ENCODE data around the gene VPS16. TPM values are rescaled to one million over a fixed set of nuclear protein-coding genes. Genes with fewer than 3 reads are reported as not detected.

VPS16 gene
- total RNA-seq, 1 experiment from 2014 or later = 26.2 TPM

DNA sequence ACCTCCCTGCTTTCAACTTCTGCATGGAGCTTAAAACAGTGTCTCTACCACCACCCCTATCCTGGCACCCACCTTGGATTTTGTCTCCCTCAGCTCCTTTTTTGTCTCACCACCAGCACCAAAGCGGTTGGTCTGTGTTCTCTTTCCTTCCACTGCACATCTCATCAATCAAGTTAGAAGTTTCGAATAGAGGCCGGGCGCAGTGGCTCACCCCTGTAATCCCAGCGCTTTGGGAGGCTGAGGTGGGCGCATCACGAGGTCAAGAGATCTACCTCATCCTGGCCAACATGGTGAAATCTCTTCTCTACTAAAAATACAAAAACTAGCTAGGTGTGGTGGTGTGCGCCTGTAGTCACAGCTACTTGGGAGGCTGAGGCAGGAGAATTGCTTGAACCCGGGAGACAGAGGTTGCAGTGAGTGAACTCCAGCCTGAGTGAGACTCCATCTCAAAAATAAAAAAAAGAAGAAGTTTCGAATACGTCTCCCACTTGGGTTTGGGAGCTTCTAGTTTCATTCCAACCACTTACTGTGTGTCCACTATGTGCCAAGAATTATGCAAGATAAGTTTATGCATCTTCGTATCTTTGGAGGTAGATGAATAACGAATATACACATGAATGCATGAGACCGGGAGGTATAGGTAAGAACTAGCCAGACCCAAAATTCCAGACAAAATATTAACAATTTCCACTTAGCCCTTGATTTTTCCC is 6.0 kb upstream of the VPS16 start (continued):
- TF ChIP-seq, protein P1, sequence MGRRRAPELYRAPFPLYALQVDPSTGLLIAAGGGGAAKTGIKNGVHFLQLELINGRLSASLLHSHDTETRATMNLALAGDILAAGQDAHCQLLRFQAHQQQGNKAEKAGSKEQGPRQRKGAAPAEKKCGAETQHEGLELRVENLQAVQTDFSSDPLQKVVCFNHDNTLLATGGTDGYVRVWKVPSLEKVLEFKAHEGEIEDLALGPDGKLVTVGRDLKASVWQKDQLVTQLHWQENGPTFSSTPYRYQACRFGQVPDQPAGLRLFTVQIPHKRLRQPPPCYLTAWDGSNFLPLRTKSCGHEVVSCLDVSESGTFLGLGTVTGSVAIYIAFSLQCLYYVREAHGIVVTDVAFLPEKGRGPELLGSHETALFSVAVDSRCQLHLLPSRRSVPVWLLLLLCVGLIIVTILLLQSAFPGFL (CRISPR knock-in tag; IDR thresholded peaks at IDR 0.05; ENCODE audit: borderline replicate concordance) = no peak
- TF ChIP-seq, protein P2, sequence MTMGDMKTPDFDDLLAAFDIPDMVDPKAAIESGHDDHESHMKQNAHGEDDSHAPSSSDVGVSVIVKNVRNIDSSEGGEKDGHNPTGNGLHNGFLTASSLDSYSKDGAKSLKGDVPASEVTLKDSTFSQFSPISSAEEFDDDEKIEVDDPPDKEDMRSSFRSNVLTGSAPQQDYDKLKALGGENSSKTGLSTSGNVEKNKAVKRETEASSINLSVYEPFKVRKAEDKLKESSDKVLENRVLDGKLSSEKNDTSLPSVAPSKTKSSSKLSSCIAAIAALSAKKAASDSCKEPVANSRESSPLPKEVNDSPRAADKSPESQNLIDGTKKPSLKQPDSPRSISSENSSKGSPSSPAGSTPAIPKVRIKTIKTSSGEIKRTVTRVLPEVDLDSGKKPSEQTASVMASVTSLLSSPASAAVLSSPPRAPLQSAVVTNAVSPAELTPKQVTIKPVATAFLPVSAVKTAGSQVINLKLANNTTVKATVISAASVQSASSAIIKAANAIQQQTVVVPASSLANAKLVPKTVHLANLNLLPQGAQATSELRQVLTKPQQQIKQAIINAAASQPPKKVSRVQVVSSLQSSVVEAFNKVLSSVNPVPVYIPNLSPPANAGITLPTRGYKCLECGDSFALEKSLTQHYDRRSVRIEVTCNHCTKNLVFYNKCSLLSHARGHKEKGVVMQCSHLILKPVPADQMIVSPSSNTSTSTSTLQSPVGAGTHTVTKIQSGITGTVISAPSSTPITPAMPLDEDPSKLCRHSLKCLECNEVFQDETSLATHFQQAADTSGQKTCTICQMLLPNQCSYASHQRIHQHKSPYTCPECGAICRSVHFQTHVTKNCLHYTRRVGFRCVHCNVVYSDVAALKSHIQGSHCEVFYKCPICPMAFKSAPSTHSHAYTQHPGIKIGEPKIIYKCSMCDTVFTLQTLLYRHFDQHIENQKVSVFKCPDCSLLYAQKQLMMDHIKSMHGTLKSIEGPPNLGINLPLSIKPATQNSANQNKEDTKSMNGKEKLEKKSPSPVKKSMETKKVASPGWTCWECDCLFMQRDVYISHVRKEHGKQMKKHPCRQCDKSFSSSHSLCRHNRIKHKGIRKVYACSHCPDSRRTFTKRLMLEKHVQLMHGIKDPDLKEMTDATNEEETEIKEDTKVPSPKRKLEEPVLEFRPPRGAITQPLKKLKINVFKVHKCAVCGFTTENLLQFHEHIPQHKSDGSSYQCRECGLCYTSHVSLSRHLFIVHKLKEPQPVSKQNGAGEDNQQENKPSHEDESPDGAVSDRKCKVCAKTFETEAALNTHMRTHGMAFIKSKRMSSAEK (CRISPR knock-in tag; IDR thresholded peaks at IDR 0.05; ENCODE audit: borderline replicate concordance) = no peak
- TF ChIP-seq, protein P3, sequence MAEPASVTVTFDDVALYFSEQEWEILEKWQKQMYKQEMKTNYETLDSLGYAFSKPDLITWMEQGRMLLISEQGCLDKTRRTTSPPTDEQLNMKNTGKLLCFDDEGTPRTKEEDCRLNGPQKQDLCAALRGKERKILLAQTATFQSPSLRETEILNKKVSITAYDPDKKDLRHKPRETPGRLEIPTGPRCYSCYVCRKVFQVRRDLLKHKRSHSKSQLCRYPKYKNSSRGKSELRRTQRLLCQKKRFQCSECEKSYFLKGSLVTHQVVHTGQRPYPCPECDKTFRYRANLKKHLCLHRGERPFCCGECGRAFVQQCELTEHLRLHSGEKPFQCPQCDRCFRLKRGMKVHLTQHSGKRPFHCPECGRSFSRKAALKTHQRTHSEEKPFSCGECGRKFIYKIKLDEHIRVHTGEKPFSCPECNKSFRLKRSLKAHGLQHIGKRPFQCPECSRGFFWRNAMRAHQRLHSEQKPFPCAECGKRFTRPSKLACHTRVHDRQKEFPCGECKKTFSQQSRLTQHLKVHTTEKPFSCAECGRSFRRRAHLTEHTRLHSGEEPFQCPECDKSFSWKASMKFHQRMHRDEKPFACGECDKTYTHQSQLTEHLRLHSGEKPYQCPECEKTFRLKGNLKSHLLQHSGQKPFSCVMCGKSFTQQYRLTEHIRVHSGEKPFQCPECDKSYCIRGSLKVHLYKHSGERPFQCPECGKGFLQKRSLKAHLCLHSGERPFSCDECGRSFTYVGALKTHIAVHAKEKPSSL (CRISPR knock-in tag; conservative IDR thresholded peaks at IDR 0.05) = no peak

DNA sequence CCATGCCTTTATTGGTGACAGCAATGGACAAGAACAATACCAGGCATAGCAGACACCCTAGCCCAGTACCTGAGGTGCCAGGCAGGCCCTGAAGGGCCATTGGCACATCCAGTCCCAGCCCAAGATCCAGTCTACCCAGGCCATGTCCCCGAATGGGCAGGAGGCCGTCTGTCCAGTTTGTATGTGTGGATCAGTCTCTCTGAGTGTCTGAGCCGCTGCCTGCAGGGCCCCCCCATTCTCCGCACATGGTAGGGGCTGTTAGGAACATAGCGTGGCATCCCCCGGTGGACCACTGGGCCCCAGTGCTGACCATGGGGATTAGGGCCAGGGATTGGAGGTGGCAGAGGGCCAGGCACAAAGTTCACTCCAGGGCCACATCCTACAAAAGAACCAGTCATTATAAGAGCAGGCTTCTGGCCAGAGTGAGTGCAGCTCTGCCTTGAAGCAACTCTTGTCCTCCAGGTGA is 5.2 kb upstream of the VPS16 start:
- Mint-ChIP-seq H3K4me3 (no peak overlapping the region), H3K27me3 (ENCODE audit: low read depth) (peaks cover 22% of the 10 kb centered on the region), H3K4me1 (peaks cover 4% of the 10 kb centered on the region; the same call in 1 of the 2 replicates), H3K9me3 (peaks cover 5% of the 10 kb centered on the region), H3K27ac (no peak overlapping the region), H3K36me3 (peaks cover 11% of the 10 kb centered on the region)
- POLR2A ChIA-PET = no interaction called here
- no peak for DNase-seq (ENCODE audit: low spot score)
- ATAC-seq = no peak
- CTCF ChIA-PET = no interaction called here
- TF ChIP-seq, protein P4, sequence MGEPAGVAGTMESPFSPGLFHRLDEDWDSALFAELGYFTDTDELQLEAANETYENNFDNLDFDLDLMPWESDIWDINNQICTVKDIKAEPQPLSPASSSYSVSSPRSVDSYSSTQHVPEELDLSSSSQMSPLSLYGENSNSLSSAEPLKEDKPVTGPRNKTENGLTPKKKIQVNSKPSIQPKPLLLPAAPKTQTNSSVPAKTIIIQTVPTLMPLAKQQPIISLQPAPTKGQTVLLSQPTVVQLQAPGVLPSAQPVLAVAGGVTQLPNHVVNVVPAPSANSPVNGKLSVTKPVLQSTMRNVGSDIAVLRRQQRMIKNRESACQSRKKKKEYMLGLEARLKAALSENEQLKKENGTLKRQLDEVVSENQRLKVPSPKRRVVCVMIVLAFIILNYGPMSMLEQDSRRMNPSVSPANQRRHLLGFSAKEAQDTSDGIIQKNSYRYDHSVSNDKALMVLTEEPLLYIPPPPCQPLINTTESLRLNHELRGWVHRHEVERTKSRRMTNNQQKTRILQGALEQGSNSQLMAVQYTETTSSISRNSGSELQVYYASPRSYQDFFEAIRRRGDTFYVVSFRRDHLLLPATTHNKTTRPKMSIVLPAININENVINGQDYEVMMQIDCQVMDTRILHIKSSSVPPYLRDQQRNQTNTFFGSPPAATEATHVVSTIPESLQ (CRISPR knock-in tag; IDR thresholded peaks at IDR 0.05) = no peak

DNA sequence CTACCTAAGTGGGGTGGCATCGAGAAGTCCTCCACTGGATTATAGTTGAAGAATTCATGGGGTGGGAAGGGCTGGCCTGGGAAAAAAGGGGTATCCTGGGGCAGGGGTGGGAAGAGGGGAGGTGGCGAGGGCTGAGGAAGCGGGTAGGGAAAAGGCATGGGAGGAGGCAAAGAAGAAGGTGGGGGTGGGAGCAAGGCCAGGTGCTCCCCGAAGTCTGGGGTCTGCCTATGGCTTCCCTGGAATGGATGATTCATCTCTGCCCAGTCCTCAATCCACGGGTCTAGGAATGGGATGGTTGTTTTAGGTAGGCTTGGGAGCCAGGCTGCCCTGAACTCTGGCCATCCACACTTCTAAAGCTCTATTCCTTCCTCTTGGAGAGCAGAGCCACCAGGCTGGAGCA is 4.5 kb upstream of the VPS16 start:
- ChIA-PET CTCF (no interaction called here), POLR2A (no interaction called here)
- peaks cover 5% of the 10 kb centered on the region for H3K9me3 Mint-ChIP-seq
- no peak overlapping the region for H3K4me3 Mint-ChIP-seq
- peaks cover 4% of the 10 kb centered on the region; the same call in 1 of the 2 replicates for H3K4me1 Mint-ChIP-seq
- peaks cover 11% of the 10 kb centered on the region for H3K36me3 Mint-ChIP-seq
- DNase-seq (ENCODE audit: low spot score) = no peak
- no peak for ATAC-seq
- H3K27me3 Mint-ChIP-seq (ENCODE audit: low read depth) = peaks cover 23% of the 10 kb centered on the region
- H3K27ac Mint-ChIP-seq = no peak overlapping the region
- TF ChIP-seq, protein P5, sequence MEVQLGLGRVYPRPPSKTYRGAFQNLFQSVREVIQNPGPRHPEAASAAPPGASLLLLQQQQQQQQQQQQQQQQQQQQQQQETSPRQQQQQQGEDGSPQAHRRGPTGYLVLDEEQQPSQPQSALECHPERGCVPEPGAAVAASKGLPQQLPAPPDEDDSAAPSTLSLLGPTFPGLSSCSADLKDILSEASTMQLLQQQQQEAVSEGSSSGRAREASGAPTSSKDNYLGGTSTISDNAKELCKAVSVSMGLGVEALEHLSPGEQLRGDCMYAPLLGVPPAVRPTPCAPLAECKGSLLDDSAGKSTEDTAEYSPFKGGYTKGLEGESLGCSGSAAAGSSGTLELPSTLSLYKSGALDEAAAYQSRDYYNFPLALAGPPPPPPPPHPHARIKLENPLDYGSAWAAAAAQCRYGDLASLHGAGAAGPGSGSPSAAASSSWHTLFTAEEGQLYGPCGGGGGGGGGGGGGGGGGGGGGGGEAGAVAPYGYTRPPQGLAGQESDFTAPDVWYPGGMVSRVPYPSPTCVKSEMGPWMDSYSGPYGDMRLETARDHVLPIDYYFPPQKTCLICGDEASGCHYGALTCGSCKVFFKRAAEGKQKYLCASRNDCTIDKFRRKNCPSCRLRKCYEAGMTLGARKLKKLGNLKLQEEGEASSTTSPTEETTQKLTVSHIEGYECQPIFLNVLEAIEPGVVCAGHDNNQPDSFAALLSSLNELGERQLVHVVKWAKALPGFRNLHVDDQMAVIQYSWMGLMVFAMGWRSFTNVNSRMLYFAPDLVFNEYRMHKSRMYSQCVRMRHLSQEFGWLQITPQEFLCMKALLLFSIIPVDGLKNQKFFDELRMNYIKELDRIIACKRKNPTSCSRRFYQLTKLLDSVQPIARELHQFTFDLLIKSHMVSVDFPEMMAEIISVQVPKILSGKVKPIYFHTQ (CRISPR knock-in tag; IDR thresholded peaks at IDR 0.05) = no peak
- TF ChIP-seq, protein P6, sequence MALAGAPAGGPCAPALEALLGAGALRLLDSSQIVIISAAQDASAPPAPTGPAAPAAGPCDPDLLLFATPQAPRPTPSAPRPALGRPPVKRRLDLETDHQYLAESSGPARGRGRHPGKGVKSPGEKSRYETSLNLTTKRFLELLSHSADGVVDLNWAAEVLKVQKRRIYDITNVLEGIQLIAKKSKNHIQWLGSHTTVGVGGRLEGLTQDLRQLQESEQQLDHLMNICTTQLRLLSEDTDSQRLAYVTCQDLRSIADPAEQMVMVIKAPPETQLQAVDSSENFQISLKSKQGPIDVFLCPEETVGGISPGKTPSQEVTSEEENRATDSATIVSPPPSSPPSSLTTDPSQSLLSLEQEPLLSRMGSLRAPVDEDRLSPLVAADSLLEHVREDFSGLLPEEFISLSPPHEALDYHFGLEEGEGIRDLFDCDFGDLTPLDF (CRISPR knock-in tag; IDR thresholded peaks at IDR 0.05) = no peak
- TF ChIP-seq, protein P7, sequence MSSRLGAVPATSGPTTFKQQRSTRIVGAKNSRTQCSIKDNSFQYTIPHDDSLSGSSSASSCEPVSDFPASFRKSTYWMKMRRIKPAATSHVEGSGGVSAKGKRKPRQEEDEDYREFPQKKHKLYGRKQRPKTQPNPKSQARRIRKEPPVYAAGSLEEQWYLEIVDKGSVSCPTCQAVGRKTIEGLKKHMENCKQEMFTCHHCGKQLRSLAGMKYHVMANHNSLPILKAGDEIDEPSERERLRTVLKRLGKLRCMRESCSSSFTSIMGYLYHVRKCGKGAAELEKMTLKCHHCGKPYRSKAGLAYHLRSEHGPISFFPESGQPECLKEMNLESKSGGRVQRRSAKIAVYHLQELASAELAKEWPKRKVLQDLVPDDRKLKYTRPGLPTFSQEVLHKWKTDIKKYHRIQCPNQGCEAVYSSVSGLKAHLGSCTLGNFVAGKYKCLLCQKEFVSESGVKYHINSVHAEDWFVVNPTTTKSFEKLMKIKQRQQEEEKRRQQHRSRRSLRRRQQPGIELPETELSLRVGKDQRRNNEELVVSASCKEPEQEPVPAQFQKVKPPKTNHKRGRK (CRISPR knock-in tag; IDR thresholded peaks at IDR 0.05; ENCODE audit: borderline replicate concordance) = no peak
- no peak for TF ChIP-seq ESRRA (CRISPR knock-in tag; IDR thresholded peaks at IDR 0.05; ENCODE audit: borderline replicate concordance)
- TF ChIP-seq, protein P8, sequence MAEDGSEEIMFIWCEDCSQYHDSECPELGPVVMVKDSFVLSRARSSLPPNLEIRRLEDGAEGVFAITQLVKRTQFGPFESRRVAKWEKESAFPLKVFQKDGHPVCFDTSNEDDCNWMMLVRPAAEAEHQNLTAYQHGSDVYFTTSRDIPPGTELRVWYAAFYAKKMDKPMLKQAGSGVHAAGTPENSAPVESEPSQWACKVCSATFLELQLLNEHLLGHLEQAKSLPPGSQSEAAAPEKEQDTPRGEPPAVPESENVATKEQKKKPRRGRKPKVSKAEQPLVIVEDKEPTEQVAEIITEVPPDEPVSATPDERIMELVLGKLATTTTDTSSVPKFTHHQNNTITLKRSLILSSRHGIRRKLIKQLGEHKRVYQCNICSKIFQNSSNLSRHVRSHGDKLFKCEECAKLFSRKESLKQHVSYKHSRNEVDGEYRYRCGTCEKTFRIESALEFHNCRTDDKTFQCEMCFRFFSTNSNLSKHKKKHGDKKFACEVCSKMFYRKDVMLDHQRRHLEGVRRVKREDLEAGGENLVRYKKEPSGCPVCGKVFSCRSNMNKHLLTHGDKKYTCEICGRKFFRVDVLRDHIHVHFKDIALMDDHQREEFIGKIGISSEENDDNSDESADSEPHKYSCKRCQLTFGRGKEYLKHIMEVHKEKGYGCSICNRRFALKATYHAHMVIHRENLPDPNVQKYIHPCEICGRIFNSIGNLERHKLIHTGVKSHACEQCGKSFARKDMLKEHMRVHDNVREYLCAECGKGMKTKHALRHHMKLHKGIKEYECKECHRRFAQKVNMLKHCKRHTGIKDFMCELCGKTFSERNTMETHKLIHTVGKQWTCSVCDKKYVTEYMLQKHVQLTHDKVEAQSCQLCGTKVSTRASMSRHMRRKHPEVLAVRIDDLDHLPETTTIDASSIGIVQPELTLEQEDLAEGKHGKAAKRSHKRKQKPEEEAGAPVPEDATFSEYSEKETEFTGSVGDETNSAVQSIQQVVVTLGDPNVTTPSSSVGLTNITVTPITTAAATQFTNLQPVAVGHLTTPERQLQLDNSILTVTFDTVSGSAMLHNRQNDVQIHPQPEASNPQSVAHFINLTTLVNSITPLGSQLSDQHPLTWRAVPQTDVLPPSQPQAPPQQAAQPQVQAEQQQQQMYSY (CRISPR knock-in tag; IDR thresholded peaks at IDR 0.05) = no peak
